ENCODE results near the gene SLC25A13.
A peak's percentile ranks its signal among the peaks of the same experiment; 100 is the strongest.

GRCh38 chr7:96321658-96322372, at the start of gene SLC25A13:
- TF ChIP-seq REST (IDR thresholded peaks at IDR 0.05; ENCODE audit: insufficient read depth in 1 of 2, low read depth in 2 of 2, low read length in 2 of 2), result peak; percentile 98
- TF ChIP-seq SIN3A (IDR thresholded peaks at IDR 0.05; ENCODE audit: borderline replicate concordance, insufficient read depth, low read length), result peak; percentile 90; the same call in 1 of the 2 replicates
- TF ChIP-seq POLR2AphosphoS5 (IDR thresholded peaks at IDR 0.05; ENCODE audit: low read depth, low read length), result no peak; the same call in none of the 2 replicates
- peak; percentile 92 for TF ChIP-seq FOXP2 (optimal IDR thresholded peaks at IDR 0.05; ENCODE audit: borderline replicate concordance, extremely low read depth, extremely low read length, insufficient read depth)

Data from PFSK-1 (cell line).